Measurements from ENCODE around the gene ARHGEF4.

ARHGEF4 gene

GRCh38 chr2:130825966-130826253 lies 10.8 kb upstream of the ARHGEF4 start:
- H3F3A ChIP-seq (ENCODE audit: low read depth): no peaks in the 10 kb centered on the region
- no peaks in the 10 kb centered on the region for H3K79me2 ChIP-seq (ENCODE audit: insufficient read depth, low read length)
- no peaks in the 10 kb centered on the region for H3K27me3 ChIP-seq (ENCODE audit: insufficient read depth, low read length, poor library complexity, severe bottlenecking)
- no peaks in the 10 kb centered on the region for H3K36me3 ChIP-seq (ENCODE audit: insufficient read depth, low read length)
- no peaks in the 10 kb centered on the region for H3K4me1 ChIP-seq (ENCODE audit: insufficient read depth, low read length, poor library complexity, severe bottlenecking)
- no peaks in the 10 kb centered on the region for H3K9me2 ChIP-seq (replicated peaks; ENCODE audit: low read depth, low read length)
- no peaks in the 10 kb centered on the region for H3K9me3 ChIP-seq (ENCODE audit: insufficient read depth, low read depth, low read length)
- no peak overlapping the region for H3K4me3 ChIP-seq (ENCODE audit: low read length, poor library complexity, severe bottlenecking)
- H4K20me1 ChIP-seq (ENCODE audit: insufficient read depth, low read length, poor library complexity, severe bottlenecking): no peaks in the 10 kb centered on the region
- no peak overlapping the region for H3K4me2 ChIP-seq (ENCODE audit: low read depth, low read length, poor library complexity, severe bottlenecking)
- H2AFZ ChIP-seq (ENCODE audit: low read length): no peak overlapping the region
- no peak overlapping the region for H3K9ac ChIP-seq (ENCODE audit: low read depth, low read length, poor library complexity, severe bottlenecking)
- TF ChIP-seq EZH2phosphoT487 (IDR thresholded peaks at IDR 0.05; ENCODE audit: borderline replicate concordance): no peak

GRCh38 chr2:130826419-130826818 lies 10.3 kb upstream of the ARHGEF4 start:
- no peaks in the 10 kb centered on the region for H3K27me3 ChIP-seq (ENCODE audit: insufficient read depth, low read length, poor library complexity, severe bottlenecking)
- no peak overlapping the region for H3K9ac ChIP-seq (ENCODE audit: low read depth, low read length, poor library complexity, severe bottlenecking)
- no peaks in the 10 kb centered on the region for H3K79me2 ChIP-seq (ENCODE audit: insufficient read depth, low read length)
- no peak for TF ChIP-seq EZH2phosphoT487 (IDR thresholded peaks at IDR 0.05; ENCODE audit: borderline replicate concordance)
- no peak for TF ChIP-seq CTCF (conservative IDR thresholded peaks at IDR 0.05; ENCODE audit: low read length)
- no peaks in the 10 kb centered on the region for H3K36me3 ChIP-seq (ENCODE audit: insufficient read depth, low read length)
- no peaks in the 10 kb centered on the region for H4K20me1 ChIP-seq (ENCODE audit: insufficient read depth, low read length, poor library complexity, severe bottlenecking)
- no peaks in the 10 kb centered on the region for H3F3A ChIP-seq (ENCODE audit: low read depth)
- H3K9me2 ChIP-seq (replicated peaks; ENCODE audit: low read depth, low read length): no peaks in the 10 kb centered on the region
- H3K4me2 ChIP-seq (ENCODE audit: low read depth, low read length, poor library complexity, severe bottlenecking): no peak overlapping the region
- no peaks in the 10 kb centered on the region for H3K4me1 ChIP-seq (ENCODE audit: insufficient read depth, low read length, poor library complexity, severe bottlenecking)
- H2AFZ ChIP-seq (ENCODE audit: low read length): no peak overlapping the region
- H3K9me3 ChIP-seq (ENCODE audit: insufficient read depth, low read depth, low read length): no peaks in the 10 kb centered on the region
- no peak overlapping the region for H3K4me3 ChIP-seq (ENCODE audit: low read length, poor library complexity, severe bottlenecking)

GRCh38 chr2:130826821-130827501 lies 9.8 kb upstream of the ARHGEF4 start:
- Histone ChIP-seq H3K4me1 (ENCODE audit: insufficient read depth, low read length, poor library complexity, severe bottlenecking) (no peaks in the 10 kb centered on the region), H4K20me1 (ENCODE audit: insufficient read depth, low read length, poor library complexity, severe bottlenecking) (no peaks in the 10 kb centered on the region), H3K9me2 (replicated peaks; ENCODE audit: low read depth, low read length) (no peaks in the 10 kb centered on the region), H3K9me3 (ENCODE audit: insufficient read depth, low read depth, low read length) (no peaks in the 10 kb centered on the region), H3K79me2 (ENCODE audit: insufficient read depth, low read length) (no peaks in the 10 kb centered on the region), H2AFZ (ENCODE audit: low read length) (no peak overlapping the region), H3K36me3 (ENCODE audit: insufficient read depth, low read length) (no peaks in the 10 kb centered on the region), H3K4me3 (ENCODE audit: low read length, poor library complexity, severe bottlenecking) (no peak overlapping the region), H3K4me2 (ENCODE audit: low read depth, low read length, poor library complexity, severe bottlenecking) (no peak overlapping the region), H3K9ac (ENCODE audit: low read depth, low read length, poor library complexity, severe bottlenecking) (no peak overlapping the region), H3K27me3 (ENCODE audit: insufficient read depth, low read length, poor library complexity, severe bottlenecking) (no peaks in the 10 kb centered on the region), H3F3A (ENCODE audit: low read depth) (no peaks in the 10 kb centered on the region)
- TF ChIP-seq CTCF (conservative IDR thresholded peaks at IDR 0.05; ENCODE audit: low read length) (no peak), EZH2phosphoT487 (IDR thresholded peaks at IDR 0.05; ENCODE audit: borderline replicate concordance) (no peak)

Data from Loucy (cell line).